HG03354 (cell line): ENCODE data around the gene ZNF410.
"Not testable (repeated sequence)": the region's sequence is repeated elsewhere in the genome, so short reads cannot be mapped to it uniquely, and the experiment has no call there.

Experiments
- ATAC-seq: cut with Tn5 transposase; IDR thresholded peaks from one replicate; pipeline ENCODE4 v1.9.1; 2021; ENCODE audit warnings: mild to moderate bottlenecking; ENCODE audit not compliant: unreplicated experiment, poor library complexity, severe bottlenecking

ZNF410 gene

GRCh38 chr14:73884438-73885190 is 2.0 kb upstream of the ZNF410 start:
- ATAC-seq = no peak

GRCh38 chr14:73887318-73887616 is 608 bp downstream of the ZNF410 start:
- no peak for ATAC-seq

GRCh38 chr14:73887694-73888459 is 1.2 kb downstream of the ZNF410 start:
- no peak for ATAC-seq

- ATAC-seq = no peak
Measured at GRCh38 chr14:73888460-73888725, 1.7 kb downstream of the ZNF410 start.

- ATAC-seq = no peak
Measured at GRCh38 chr14:73888971-73889370, 2.3 kb downstream of the ZNF410 start.

GRCh38 chr14:73889376-73889775 is 2.7 kb downstream of the ZNF410 start:
- no peak for ATAC-seq

- ATAC-seq = not testable (repeated sequence)
Measured at GRCh38 chr14:73894180-73894687, 7.6 kb downstream of the ZNF410 start.

- ATAC-seq = no peak
Measured at GRCh38 chr14:73895939-73896338, 9.3 kb downstream of the ZNF410 start.

- ATAC-seq = no peak
Measured at GRCh38 chr14:73896521-73896920, 9.9 kb downstream of the ZNF410 start.

GRCh38 chr14:73903028-73903427 is 16.4 kb downstream of the ZNF410 start:
- ATAC-seq = no peak

GRCh38 chr14:73909681-73910080 is 23.0 kb downstream of the ZNF410 start:
- no peak for ATAC-seq

- ATAC-seq = no peak
Measured at GRCh38 chr14:73913256-73913655, 26.6 kb downstream of the ZNF410 start.

- ATAC-seq = no peak
Measured at GRCh38 chr14:73916324-73916723, 29.7 kb downstream of the ZNF410 start.

GRCh38 chr14:73919457-73919856 is 32.8 kb downstream of the ZNF410 start:
- ATAC-seq = not testable (repeated sequence)

- no peak for ATAC-seq
Measured at GRCh38 chr14:73924337-73924736, 37.7 kb downstream of the ZNF410 start.

GRCh38 chr14:73935666-73936065 is 49.0 kb downstream of the ZNF410 start:
- ATAC-seq = no peak

GRCh38 chr14:73936548-73936947 is 49.9 kb downstream of the ZNF410 start:
- no peak for ATAC-seq

GRCh38 chr14:73937012-73937411 is 50.4 kb downstream of the ZNF410 start:
- ATAC-seq = no peak

GRCh38 chr14:73942180-73942579 is 55.5 kb downstream of the ZNF410 start:
- no peak for ATAC-seq

- ATAC-seq = no peak
Measured at GRCh38 chr14:73943083-73943482, 56.4 kb downstream of the ZNF410 start.

GRCh38 chr14:73944432-73945158 is 57.9 kb downstream of the ZNF410 start:
- no peak for ATAC-seq
